ENCODE results near the gene DOC2B. TPM values are rescaled to one million over a fixed set of nuclear protein-coding genes. Genes with fewer than 3 reads are reported as not detected.
"Not testable (repeated sequence)": the region's sequence is repeated elsewhere in the genome, so short reads cannot be mapped to it uniquely, and the experiment has no call there.

The DOC2B gene
- total and polyA plus RNA-seq, 8 donors: 4.3 to 25.1 (median 11.1) TPM

GRCh38 chr17:227946-228615 is 46.6 kb upstream of the DOC2B start:
- H3K36me3 ChIP-seq: no peaks in the 10 kb centered on the region
- ATAC-seq (no peak), DNase-seq (peak in 2 of 6 donors; percentile 13 to 35), FAIRE-seq (no peak)
- H3K4me3 ChIP-seq: no peak overlapping the region
- no peaks in the 10 kb centered on the region for H3K27me3 ChIP-seq
- no peaks in the 10 kb centered on the region for H3K9me3 ChIP-seq
- no peak overlapping the region for H3K27ac ChIP-seq
- TF ChIP-seq CTCF (IDR thresholded peaks at IDR 0.05): no peak
- 90 to 91% methylated on average over 19 of the region's 19 CpGs for WGBS, 2 donors
- H3K4me1 ChIP-seq: no peaks in the 10 kb centered on the region
- intact Hi-C loops (cut with DNase I): no loop called here

- Histone ChIP-seq H3K4me1 (no peaks in the 10 kb centered on the region), H3K27ac (no peak overlapping the region), H3K27me3 (no peaks in the 10 kb centered on the region), H3K9me3 (no peaks in the 10 kb centered on the region), H3K36me3 (no peaks in the 10 kb centered on the region), H3K4me3 (no peak overlapping the region)
- ATAC-seq (no peak), FAIRE-seq (no peak), DNase-seq (peak in 3 of 6 donors; percentile 23 to 53 (median 46))
- WGBS, 2 donors: 77 to 88% methylated on average over 15 of the region's 15 CpGs
- no peak for TF ChIP-seq CTCF (IDR thresholded peaks at IDR 0.05)
- intact Hi-C loops (cut with DNase I): no loop called here
Measured at GRCh38 chr17:227078-227945, 45.9 kb upstream of the DOC2B start.

GRCh38 chr17:226108-227077 is 44.9 kb upstream of the DOC2B start:
- Histone ChIP-seq H3K9me3 (no peaks in the 10 kb centered on the region), H3K4me3 (no peak overlapping the region), H3K27ac (no peak overlapping the region), H3K27me3 (no peaks in the 10 kb centered on the region), H3K4me1 (no peaks in the 10 kb centered on the region), H3K36me3 (no peaks in the 10 kb centered on the region)
- ATAC-seq: no peak
- WGBS, 2 donors: 91 to 93% methylated on average over 24 of the region's 24 CpGs
- no peak for FAIRE-seq
- no peak for TF ChIP-seq CTCF (IDR thresholded peaks at IDR 0.05)
- peak in 2 of 6 donors; percentile 7 to 38 for DNase-seq
- intact Hi-C loops (cut with DNase I): no loop called here

GRCh38 chr17:225551-225950 is 44.1 kb upstream of the DOC2B start:
- no peaks in the 10 kb centered on the region for H3K9me3 ChIP-seq
- no peak overlapping the region for H3K4me3 ChIP-seq
- WGBS, 2 donors: 94 to 96% methylated on average over 9 of the region's 9 CpGs
- no peaks in the 10 kb centered on the region for H3K27me3 ChIP-seq
- DNase-seq (peak in 3 of 6 donors; percentile 14 to 41 (median 25)), ATAC-seq (no peak), FAIRE-seq (no peak)
- H3K4me1 ChIP-seq: no peaks in the 10 kb centered on the region
- no peak for TF ChIP-seq CTCF (IDR thresholded peaks at IDR 0.05)
- intact Hi-C loops (cut with DNase I): no loop called here
- H3K36me3 ChIP-seq: no peaks in the 10 kb centered on the region
- no peak overlapping the region for H3K27ac ChIP-seq

GRCh38 chr17:224576-224975 is 43.1 kb upstream of the DOC2B start:
- 97 to 100% methylated on average over 2 of the region's 2 CpGs for WGBS, 2 donors

More at GRCh38 chr17:224576-224975, 43.1 kb upstream of the DOC2B start:
- H3K4me1 ChIP-seq; FAIRE-seq; H3K27ac ChIP-seq; DNase-seq; intact Hi-C loops (cut with DNase I); H3K27me3 ChIP-seq; H3K36me3 ChIP-seq; ATAC-seq; H3K4me3 ChIP-seq; H3K9me3 ChIP-seq: not testable (repeated sequence)
